ENCODE results near the gene MRPS11. TPM values are rescaled to one million over a fixed set of nuclear protein-coding genes. Genes with fewer than 3 reads are reported as not detected.

The MRPS11 gene
- 24.9 and 36.4 TPM in 2 replicates for total RNA-seq (2014; rRNA removed; shearing (Covaris generic))
- 75.9 and 76.6 TPM in 2 replicates for polyA plus RNA-seq (2016; fragmentation: Nextera tagmentation; extraction: Ambion mirVana)

- H4K20me1 ChIP-seq (ENCODE audit: insufficient read depth): no peaks in the 10 kb centered on the region
- DNase-seq: peak; percentile 94
- H3K4me3 ChIP-seq: peak within 1 kb of the TSS; percentile 99
- H3K4me1 ChIP-seq (ENCODE audit: insufficient read depth): peaks cover 20% of the 10 kb centered on the region
- no peak for TF ChIP-seq EZH2phosphoT487 (IDR thresholded peaks at IDR 0.05; ENCODE audit: insufficient read depth, low read depth)
- no peak for TF ChIP-seq EZH2 (IDR thresholded peaks at IDR 0.05; ENCODE audit: insufficient read depth, poor library complexity, severe bottlenecking)
- H3K9me2 ChIP-seq (ENCODE audit: insufficient read depth): no peaks in the 10 kb centered on the region
- no peaks in the 10 kb centered on the region for H3K9me3 ChIP-seq (ENCODE audit: low read depth)
- H2AFZ ChIP-seq: peak within 1 kb of the TSS; percentile 98
- H3K9ac ChIP-seq: peak within 1 kb of the TSS; percentile 90
- in situ Hi-C loops (cut with MboI): no loop called here
- peaks cover 72% of the 10 kb centered on the region for H3K79me2 ChIP-seq (ENCODE audit: insufficient read depth)
- peak within 1 kb of the TSS; percentile 97 for H3K4me2 ChIP-seq (ENCODE audit: unreplicated experiment)
- H3K36me3 ChIP-seq (ENCODE audit: low read depth): peaks cover 13% of the 10 kb centered on the region; the same call in 1 of the 2 replicates
- H3F3A ChIP-seq (ENCODE audit: insufficient read depth): peaks cover 13% of the 10 kb centered on the region
- WGBS, 2 experiments (ENCODE audit: low coverage in 1 of 2, low lambda C conversion rate in 2 of 2, missing lambda C conversion rate in 2 of 2): 0 to 1% methylated on average over 52 to 55 of the region's 55 CpGs
- H3K27me3 ChIP-seq (replicated peaks; ENCODE audit: insufficient read depth): no peaks in the 10 kb centered on the region
- peak within 1 kb of the TSS; percentile 71 for H3K27ac ChIP-seq
Observed at GRCh38 chr15:88467073-88467934, at the start of gene MRPS11, which contains the start of gene MRPL46. TSS of gene MRPS11 (plus strand) at chr15:88467708. CDS start at chr15:88467718, 10 bp downstream. TSS of gene MRPL46 (minus strand) at chr15:88467388. CDS start at chr15:88467377, 11 bp downstream.

GRCh38 chr15:88419830-88420229 is 47.7 kb upstream of the MRPS11 start:
- DNase-seq: peak; percentile 67
- Histone ChIP-seq H3K9me2 (ENCODE audit: insufficient read depth) (no peaks in the 10 kb centered on the region), H2AFZ (no peak overlapping the region), H3K27me3 (replicated peaks; ENCODE audit: insufficient read depth) (no peaks in the 10 kb centered on the region), H3K4me3 (no peak overlapping the region), H3K9ac (no peak overlapping the region), H3K4me1 (ENCODE audit: insufficient read depth) (peaks cover 10% of the 10 kb centered on the region; the same call in 1 of the 2 replicates), H3K27ac (no peak overlapping the region), H3K4me2 (ENCODE audit: unreplicated experiment) (peak overlapping the region; percentile 6), H3K79me2 (ENCODE audit: insufficient read depth) (no peaks in the 10 kb centered on the region), H4K20me1 (ENCODE audit: insufficient read depth) (no peaks in the 10 kb centered on the region), H3F3A (ENCODE audit: insufficient read depth) (no peaks in the 10 kb centered on the region), H3K9me3 (ENCODE audit: low read depth) (no peaks in the 10 kb centered on the region), H3K36me3 (ENCODE audit: low read depth) (no peaks in the 10 kb centered on the region)
- TF ChIP-seq EZH2 (IDR thresholded peaks at IDR 0.05; ENCODE audit: insufficient read depth, poor library complexity, severe bottlenecking) (no peak), EZH2phosphoT487 (IDR thresholded peaks at IDR 0.05; ENCODE audit: insufficient read depth, low read depth) (no peak)
- 7 to 22% methylated on average over 3 of the region's 3 CpGs for WGBS, 2 experiments (ENCODE audit: low coverage in 1 of 2, low lambda C conversion rate in 2 of 2, missing lambda C conversion rate in 2 of 2)
- in situ Hi-C loops (cut with MboI): no loop called here

- no peak overlapping the region for H2AFZ ChIP-seq
- no peaks in the 10 kb centered on the region for H3K9me3 ChIP-seq (ENCODE audit: low read depth)
- no peaks in the 10 kb centered on the region for H3K79me2 ChIP-seq (ENCODE audit: insufficient read depth)
- H3K4me1 ChIP-seq (ENCODE audit: insufficient read depth): peaks cover 10% of the 10 kb centered on the region; the same call in 1 of the 2 replicates
- H3K4me3 ChIP-seq: no peak overlapping the region
- no peak for DNase-seq
- H4K20me1 ChIP-seq (ENCODE audit: insufficient read depth): no peaks in the 10 kb centered on the region
- H3K9ac ChIP-seq: no peak overlapping the region
- no peaks in the 10 kb centered on the region for H3F3A ChIP-seq (ENCODE audit: insufficient read depth)
- TF ChIP-seq EZH2 (IDR thresholded peaks at IDR 0.05; ENCODE audit: insufficient read depth, poor library complexity, severe bottlenecking) (no peak), EZH2phosphoT487 (IDR thresholded peaks at IDR 0.05; ENCODE audit: insufficient read depth, low read depth) (no peak)
- no peak overlapping the region for H3K4me2 ChIP-seq (ENCODE audit: unreplicated experiment)
- 56 to 61% methylated on average over 8 of the region's 8 CpGs for WGBS, 2 experiments (ENCODE audit: low coverage in 1 of 2, low lambda C conversion rate in 2 of 2, missing lambda C conversion rate in 2 of 2)
- no peaks in the 10 kb centered on the region for H3K9me2 ChIP-seq (ENCODE audit: insufficient read depth)
- in situ Hi-C loops (cut with MboI): no loop called here
- no peak overlapping the region for H3K27ac ChIP-seq
- no peaks in the 10 kb centered on the region for H3K36me3 ChIP-seq (ENCODE audit: low read depth)
- H3K27me3 ChIP-seq (replicated peaks; ENCODE audit: insufficient read depth): peaks cover 24% of the 10 kb centered on the region; the same call in 1 of the 2 replicates
Observed at GRCh38 chr15:88423331-88423730, 44.2 kb upstream of the MRPS11 start.

- Histone ChIP-seq H3K27me3 (replicated peaks; ENCODE audit: insufficient read depth) (peaks cover 24% of the 10 kb centered on the region; the same call in 1 of the 2 replicates), H3K79me2 (ENCODE audit: insufficient read depth) (no peaks in the 10 kb centered on the region), H3K4me1 (ENCODE audit: insufficient read depth) (no peaks in the 10 kb centered on the region), H3K9me2 (ENCODE audit: insufficient read depth) (no peaks in the 10 kb centered on the region), H2AFZ (no peak overlapping the region), H3F3A (ENCODE audit: insufficient read depth) (no peaks in the 10 kb centered on the region), H3K9me3 (ENCODE audit: low read depth) (no peaks in the 10 kb centered on the region), H3K4me2 (ENCODE audit: unreplicated experiment) (no peak overlapping the region), H3K4me3 (no peak overlapping the region), H3K36me3 (ENCODE audit: low read depth) (no peaks in the 10 kb centered on the region), H3K27ac (no peak overlapping the region), H4K20me1 (ENCODE audit: insufficient read depth) (no peaks in the 10 kb centered on the region), H3K9ac (no peak overlapping the region)
- TF ChIP-seq EZH2phosphoT487 (IDR thresholded peaks at IDR 0.05; ENCODE audit: insufficient read depth, low read depth) (no peak), EZH2 (IDR thresholded peaks at IDR 0.05; ENCODE audit: insufficient read depth, poor library complexity, severe bottlenecking) (no peak)
- 43 to 47% methylated on average over 2 of the region's 2 CpGs for WGBS, 2 experiments (ENCODE audit: low coverage in 1 of 2, low lambda C conversion rate in 2 of 2, missing lambda C conversion rate in 2 of 2)
- in situ Hi-C loops (cut with MboI): loop anchor here (25.0 kb wide), 1 partner anchor 164 kb away; the partner anchor contains the start of gene NTRK3
- DNase-seq: no peak
Observed at GRCh38 chr15:88426304-88426703, 41.2 kb upstream of the MRPS11 start.
